GM12892 (cell line): ENCODE data around the gene NT5DC1.
"Not testable (repeated sequence)": the region's sequence is repeated elsewhere in the genome, so short reads cannot be mapped to it uniquely, and the experiment has no call there.

ENCODE experiments used
- DNase-seq: peaks from one replicate; pipeline ENCODE4 v3.0.0; 2011; ENCODE audit not compliant: insufficient read length
- FAIRE-seq: peaks from 2 replicates; lab custom pipeline; 2011; peaks lifted over from hg19 to GRCh38; lab: Jason Lieb, UNC
- POLR2A ChIP-seq: IDR thresholded peaks from 2 replicates; pipeline ENCODE4 v1.6.1; 2011; ENCODE audit warnings: low read depth, low read length, control low read depth
- POLR2AphosphoS5 ChIP-seq: IDR thresholded peaks from 2 replicates; pipeline ENCODE4 v1.6.1; 2011; ENCODE audit warnings: low read depth, low read length, control low read depth
- TAF1 ChIP-seq: IDR thresholded peaks from 2 replicates; pipeline ENCODE4 v1.6.1; 2011; ENCODE audit warnings: low read depth, mild to moderate bottlenecking, control low read depth, low read length, borderline replicate concordance

NT5DC1 gene

DNA sequence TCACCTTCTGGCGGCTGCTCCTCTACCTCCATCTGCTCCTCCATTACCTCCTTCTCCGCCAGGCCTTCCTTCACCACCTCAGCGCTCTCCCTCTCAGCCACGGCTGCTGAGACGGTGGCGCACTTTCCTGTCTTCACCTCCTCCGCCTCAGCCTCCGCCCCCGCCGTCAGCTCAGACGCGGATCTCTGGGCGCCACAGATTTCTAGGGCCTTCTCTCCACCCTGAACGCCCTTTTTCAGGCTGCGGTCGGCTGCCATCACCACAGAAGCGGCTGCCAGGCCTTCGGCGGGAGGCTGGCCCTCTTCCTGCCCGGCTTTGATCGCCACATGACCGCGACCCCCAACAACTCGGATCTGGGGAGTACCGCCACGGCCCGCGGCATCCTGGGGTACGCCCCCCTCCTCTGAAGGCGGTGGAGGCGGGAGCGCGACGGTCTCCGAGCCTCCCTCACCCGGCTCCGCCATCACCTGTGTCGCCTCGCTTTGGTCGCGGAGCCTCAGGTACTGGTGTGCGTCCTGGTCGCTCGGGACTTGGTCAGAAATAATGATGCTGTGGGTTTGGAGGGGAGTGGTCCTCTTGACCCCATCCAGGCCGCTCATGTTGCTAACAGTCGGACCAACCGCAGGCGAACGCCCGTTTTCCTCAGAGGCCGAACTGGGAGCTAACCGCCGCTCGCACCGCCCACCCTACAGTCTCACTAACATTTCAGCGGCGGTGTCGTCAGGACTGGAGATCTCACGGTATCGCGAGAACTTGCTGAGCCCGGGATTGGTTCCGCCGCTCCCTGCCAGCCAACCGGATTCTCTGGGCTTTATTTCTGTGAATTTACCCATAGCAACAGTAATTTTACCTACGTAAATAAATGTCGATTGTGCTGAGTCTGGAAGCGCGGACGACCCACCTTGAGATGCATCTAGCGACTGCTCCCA is 178.8 kb downstream of the NT5DC1 start, which contains the start of gene TSPYL1:
Gene TSPYL1, minus strand, starts transcription at position 699 of the 929 bp plus-strand sequence. Its CDS starts 100 bp downstream, at position 599.
- TF ChIP-seq POLR2AphosphoS5 (peak; percentile 72), POLR2A (peak; percentile 81), TAF1 (0 out of 2 replicates have a peak, but pooled peaks have one; percentile 51)
- peak; percentile 61 for DNase-seq
- peak; percentile 97 for FAIRE-seq

DNA sequence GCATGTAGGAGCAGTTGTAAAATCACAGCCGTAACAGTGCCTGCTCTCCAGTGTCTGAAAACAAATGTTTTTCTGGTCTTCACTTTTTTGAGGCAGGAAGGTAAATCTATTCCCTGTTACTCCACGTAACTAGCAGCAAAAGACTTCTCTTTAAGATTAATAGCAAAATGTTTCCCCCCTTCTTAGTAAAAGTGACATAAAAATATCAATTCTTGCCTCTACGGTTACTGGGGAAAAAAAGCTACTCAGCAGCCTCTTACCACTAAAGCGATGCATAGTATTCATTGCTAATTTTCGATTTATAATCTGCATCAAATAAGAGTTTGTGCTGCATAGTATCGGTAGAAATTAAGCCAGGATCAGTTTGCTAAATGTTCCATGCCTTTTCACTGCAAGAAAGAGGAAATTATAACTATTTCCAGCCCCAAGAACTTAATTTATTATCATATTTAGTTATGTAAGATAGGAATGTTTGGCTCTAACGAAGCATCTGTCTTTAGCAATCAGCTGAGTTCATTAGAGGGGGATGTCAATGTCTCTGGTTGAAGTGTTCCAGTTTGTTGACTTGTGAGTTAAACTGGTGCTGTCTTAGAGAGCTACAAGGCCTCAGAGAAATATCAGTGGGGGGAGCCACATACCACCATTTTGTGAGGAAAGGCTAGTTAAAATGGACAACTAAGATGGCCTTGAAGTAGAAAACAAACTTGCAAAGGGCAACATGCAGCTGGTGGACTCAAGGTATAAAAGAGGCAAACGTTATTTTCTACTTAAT is 179.7 kb downstream of the NT5DC1 start:
- DNase-seq (no peak), FAIRE-seq (peak; percentile 17)
- no peak for TF ChIP-seq POLR2A
- no peak for TF ChIP-seq TAF1

DNA sequence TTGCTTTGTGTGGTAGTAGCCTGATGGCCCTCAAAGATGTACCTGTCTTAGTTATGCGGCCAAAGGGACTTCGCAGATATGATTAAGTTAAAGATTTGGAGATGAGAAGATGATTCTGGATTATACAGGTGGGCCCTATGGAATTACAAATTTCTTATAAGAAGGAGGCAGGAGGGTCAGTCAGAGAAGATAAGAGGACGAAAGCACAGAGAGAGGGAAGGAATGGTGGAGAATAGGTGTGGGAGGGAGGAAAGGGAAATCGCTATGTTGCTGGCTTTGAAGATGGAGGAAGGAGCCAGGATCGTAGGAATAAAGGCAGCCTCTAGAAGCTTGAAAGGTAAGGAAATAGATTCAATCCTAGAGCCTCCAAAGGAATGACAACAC is 180.3 kb downstream of the NT5DC1 start:
- DNase-seq, result no peak
- TF ChIP-seq TAF1 (no peak), POLR2AphosphoS5 (no peak), POLR2A (no peak)
- no peak for FAIRE-seq

DNA sequence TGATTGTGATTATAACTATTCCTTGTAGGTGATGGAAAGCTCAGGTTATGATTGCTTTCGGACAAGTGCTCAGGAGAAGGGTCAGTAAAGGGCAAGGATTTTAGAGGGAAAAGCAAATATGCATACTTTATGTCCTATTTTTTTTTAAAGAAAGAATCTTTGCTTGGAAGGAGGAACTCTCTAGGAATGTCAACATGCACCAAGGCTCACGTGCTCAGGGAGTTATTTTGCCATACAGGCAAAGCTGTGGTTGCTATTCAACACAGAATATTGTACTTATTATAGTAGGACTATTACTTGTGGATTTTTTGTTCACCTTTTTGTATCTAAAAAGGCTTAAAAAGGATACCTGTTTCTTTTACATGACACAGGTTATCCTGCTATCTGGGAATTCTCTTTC is 182.0 kb downstream of the NT5DC1 start:
- no peak for DNase-seq
- no peak for TF ChIP-seq TAF1

DNA sequence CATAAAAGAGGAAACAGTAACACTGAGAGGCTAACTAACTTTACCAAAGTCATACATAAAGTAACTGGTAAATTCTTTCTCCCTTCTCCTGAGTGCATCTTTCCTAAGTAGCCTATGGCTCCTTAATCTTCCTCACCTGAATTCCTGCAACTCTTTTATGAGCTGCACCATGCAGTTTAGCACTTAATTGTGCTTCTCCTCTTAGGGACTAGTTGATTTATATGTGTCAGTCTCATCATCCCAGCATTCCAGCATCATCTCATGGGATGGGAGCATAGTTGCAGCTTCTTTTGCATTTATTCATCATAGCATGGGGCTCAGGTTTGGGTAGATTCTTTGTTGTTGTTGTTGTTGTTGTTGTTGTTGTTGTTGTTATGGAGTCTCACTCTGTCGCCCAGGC is 182.5 kb downstream of the NT5DC1 start:
- FAIRE-seq, result no peak
- DNase-seq, result no peak
- TF ChIP-seq POLR2A (no peak), TAF1 (no peak), POLR2AphosphoS5 (no peak)

More for the DNA sequence above, 182.0 kb downstream of the NT5DC1 start:
- no peak for FAIRE-seq

DNA sequence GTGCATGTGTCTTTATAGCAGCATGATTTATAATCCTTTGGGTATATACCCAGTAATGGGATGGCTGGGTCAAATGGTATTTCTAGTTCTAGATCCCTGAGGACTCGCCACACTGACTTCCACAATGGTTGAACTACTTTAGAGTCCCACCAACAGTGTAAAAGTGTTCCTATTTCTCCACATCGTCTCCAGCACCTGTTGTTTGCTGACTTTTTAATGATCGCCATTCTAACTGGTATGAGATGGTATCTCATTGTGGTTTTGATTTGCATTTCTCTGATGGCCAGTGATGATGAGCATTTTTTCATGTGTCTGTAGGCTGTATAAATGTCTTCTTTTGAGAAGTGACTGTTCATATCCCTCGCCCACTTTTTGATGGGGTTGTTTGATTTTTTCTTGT is 184.3 kb downstream of the NT5DC1 start:
- FAIRE-seq, result not testable (repeated sequence)

DNA sequence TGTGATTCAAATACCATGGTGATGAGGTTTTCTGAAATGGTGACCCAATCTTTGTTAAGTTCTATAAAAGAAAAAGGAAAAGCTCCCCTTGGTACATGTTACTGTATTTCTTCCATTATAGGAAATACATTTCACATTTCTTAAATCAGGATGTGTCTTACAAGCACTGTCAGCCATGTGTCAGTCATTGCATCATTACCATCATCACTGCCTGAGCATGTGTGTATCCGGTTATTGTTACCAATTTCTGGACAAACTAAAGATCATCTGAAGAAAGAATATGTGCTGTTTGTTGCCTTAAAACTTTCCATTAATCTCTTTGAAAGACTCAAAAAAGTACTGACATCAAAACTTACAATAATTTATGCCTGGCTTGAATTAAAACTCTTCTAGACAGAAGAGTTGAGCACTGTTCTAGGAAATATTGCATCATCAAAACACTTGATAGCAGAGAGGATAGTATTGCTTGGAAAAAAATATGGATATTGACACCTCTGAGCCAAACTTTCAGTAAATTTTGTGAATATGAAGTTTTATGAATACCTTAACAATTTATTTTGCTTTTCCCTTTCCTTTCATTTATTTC is 186.2 kb downstream of the NT5DC1 start:
- no peak for DNase-seq
- FAIRE-seq, result peak; percentile 38
- no peak for TF ChIP-seq POLR2AphosphoS5
- no peak for TF ChIP-seq POLR2A
- TF ChIP-seq TAF1, result no peak

More for the DNA sequence above, 184.3 kb downstream of the NT5DC1 start:
- not testable (repeated sequence) for DNase-seq

DNA sequence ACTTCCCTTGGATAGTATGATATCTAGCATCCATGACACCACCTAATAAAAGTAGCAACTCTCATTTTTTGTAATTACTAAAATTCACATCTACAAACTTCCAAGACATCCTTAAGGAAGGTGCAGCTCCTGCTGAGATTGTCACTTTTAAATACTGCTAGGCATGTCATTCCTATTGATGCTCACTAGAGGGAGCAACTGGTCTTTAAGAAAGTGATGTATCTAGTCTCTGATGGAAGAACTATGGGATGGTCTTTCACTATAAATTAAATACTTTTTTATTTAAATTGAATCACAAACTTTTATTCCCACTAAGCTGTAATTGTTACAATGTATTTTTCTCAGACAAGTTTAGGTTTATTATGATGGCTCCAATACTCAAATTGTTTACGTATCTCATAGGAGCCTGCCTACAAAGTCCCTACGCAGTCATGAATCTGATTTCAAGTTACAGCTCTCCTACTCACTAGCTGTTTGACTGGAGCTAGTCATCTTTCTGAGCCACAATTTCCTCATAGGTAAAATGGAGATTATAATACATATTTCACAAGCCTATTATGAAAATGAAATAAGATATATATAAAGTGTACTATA is 187.1 kb downstream of the NT5DC1 start:
- DNase-seq, result no peak
- TF ChIP-seq POLR2A (no peak), POLR2AphosphoS5 (no peak), TAF1 (no peak)
- FAIRE-seq, result peak; percentile 91

DNA sequence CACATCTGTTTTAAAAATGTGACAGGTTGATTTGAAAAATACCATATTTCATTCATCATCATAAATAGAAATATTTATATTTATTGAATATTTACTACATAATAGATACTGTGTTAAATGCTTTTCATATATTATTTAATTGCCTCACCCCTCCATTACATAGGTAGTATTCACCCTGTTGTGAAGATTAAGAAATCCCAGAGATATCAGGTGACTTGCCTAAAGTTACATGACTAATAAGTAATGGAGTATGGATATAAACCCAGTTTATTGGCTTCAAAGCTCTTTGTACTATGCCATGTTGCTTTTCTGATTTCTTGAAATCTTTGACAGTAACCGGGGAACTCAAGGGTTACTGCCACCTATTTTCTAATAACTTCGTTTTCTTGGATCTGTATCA is 189.2 kb downstream of the NT5DC1 start:
- DNase-seq, result no peak
- no peak for FAIRE-seq
- TF ChIP-seq POLR2AphosphoS5 (no peak), TAF1 (no peak)

DNA sequence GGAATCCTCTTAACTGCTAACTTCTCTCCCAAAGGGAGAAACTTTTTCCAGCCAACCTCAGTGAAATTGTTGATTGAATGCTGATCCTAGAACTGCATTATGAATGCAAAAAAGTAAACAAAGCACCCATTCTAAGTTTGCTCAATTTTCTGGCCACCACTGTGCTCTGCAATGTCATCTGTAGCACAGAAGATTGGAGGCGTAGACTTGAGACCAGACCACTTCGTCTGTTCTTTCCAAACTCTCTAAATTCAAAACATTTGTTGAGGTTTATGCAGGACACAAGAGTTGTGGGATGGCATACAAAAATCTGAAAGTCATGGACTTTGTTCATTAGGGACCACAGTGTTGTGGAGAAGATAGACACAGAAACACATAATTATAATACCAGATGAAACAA is 190.1 kb downstream of the NT5DC1 start:
- no peak for TF ChIP-seq POLR2AphosphoS5
- no peak for TF ChIP-seq TAF1
- no peak for TF ChIP-seq POLR2A
- DNase-seq (no peak), FAIRE-seq (peak; percentile 44)

DNA sequence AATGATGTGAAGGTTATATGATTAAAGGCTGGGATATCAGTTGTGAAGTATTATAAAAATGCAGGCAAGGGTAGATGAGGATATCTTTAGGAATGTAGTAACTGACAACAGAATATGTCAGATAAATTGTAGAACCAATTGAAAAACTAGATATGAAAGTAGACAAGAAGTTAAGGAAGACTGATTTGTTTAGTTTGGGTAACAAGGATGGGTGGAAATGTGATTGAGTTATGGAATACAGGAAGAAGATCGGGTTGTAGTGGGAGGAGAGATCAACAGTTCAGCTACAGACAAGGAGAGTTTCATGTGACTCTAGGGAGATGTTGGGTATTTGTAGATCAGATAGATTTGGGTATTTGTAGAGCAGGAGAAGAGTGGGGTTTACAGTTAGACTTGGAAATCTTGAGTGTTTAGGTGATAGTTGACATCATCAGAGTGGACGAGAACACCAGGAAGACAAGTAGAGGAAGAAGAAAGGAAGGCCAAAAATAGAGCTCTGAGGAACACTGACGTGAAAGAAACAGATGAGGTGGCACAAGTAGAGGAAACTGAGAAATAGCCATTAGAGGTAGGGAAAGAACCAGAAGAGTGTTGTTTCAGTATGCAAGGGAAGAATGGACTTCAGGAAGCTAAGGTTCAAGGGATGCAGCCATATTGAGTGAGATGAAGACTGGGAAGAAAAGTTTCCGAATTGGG is 191.2 kb downstream of the NT5DC1 start:
- DNase-seq (no peak), FAIRE-seq (no peak)
- no peak for TF ChIP-seq POLR2A
- TF ChIP-seq TAF1, result no peak
- TF ChIP-seq POLR2AphosphoS5, result no peak

DNA sequence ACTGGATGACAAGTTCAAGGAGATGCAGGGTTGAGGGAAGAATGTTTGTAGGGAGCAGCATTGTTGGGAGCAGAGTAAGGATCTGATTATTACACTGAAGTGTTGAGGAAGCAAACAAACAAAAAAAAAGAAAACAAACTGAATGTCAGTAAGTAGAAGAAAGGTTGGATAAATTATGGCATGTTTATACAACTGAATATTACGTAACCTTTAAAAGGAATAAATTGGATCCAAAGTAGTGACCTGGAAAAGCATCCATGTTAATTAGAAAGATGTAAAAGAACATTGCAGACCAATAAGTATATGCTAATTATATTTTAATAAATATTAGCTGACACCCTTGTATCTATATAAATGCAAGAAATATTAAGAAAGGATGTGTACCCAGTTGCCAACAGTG is 191.9 kb downstream of the NT5DC1 start:
- TF ChIP-seq POLR2A (no peak), POLR2AphosphoS5 (no peak), TAF1 (no peak)
- FAIRE-seq (no peak), DNase-seq (no peak)
